Suprapubic skin (tissue), 4 donors: ENCODE data around the gene GPATCH1. TPM values are rescaled to one million over a fixed set of nuclear protein-coding genes. Genes with fewer than 3 reads are reported as not detected.
A peak's percentile ranks its signal among the peaks of the same experiment; 100 is the strongest.
"Not testable (repeated sequence)": the region's sequence is repeated elsewhere in the genome, so short reads cannot be mapped to it uniquely, and the experiment has no call there.

Source experiments
- DNase-seq, 2 donors: peaks; one replicate each; pipeline ENCODE4 v3.0.0-alpha.2; 2019; ENCODE audit warnings: low spot score in 2 of 2
- H3K27ac ChIP-seq: fragments of 200-600 bp; sonication (generic); one replicate; pipeline ENCODE4 v1.5.1; 2019
- H3K27me3 ChIP-seq: fragments of 200-600 bp; sonication (generic); one replicate; pipeline ENCODE4 v1.5.1; 2019
- H3K36me3 ChIP-seq: fragments of 200-600 bp; sonication (generic); one replicate; pipeline ENCODE4 v1.5.1; 2019
- H3K4me1 ChIP-seq: fragments of 200-600 bp; sonication (generic); one replicate; pipeline ENCODE4 v1.5.1; 2019
- H3K4me3 ChIP-seq: fragments of 200-600 bp; sonication (generic); one replicate; pipeline ENCODE4 v1.5.1; 2019; ENCODE audit warnings: mild to moderate bottlenecking
- H3K9me3 ChIP-seq: fragments of 200-600 bp; sonication (generic); one replicate; pipeline ENCODE4 v1.5.1; 2019
- CTCF ChIP-seq, 2 donors: fragments of 200-600 bp in 1 of 2; fragments of 450-650 bp in 1 of 2; sonication (generic) in 1 of 2; IDR thresholded peaks; one replicate each; pipeline ENCODE4 v1.5.1; 2016 to 2019; ENCODE audit warnings: antibody characterized with exemption in 2 of 2, mild to moderate bottlenecking in 1 of 2, moderate library complexity in 1 of 2
- EP300 ChIP-seq: sonication (generic); formaldehyde crosslinking; IDR thresholded peaks from one replicate; pipeline ENCODE4 v1.6.1; 2017; ENCODE audit warnings: antibody characterized with exemption
- POLR2A ChIP-seq, 2 donors: fragments of 450-650 bp; IDR thresholded peaks; one replicate each; pipeline ENCODE4 v1.6.1; 2017; ENCODE audit warnings: antibody characterized with exemption in 2 of 2, mild to moderate bottlenecking in 2 of 2, moderate library complexity in 2 of 2
- POLR2AphosphoS5 ChIP-seq, 3 donors: sonication (generic); formaldehyde crosslinking; IDR thresholded peaks; one replicate each; pipeline ENCODE4 v1.6.1; 2017; ENCODE audit warnings: antibody characterized with exemption in 3 of 3
- WGBS: methylation state at CpG from one replicate; pipeline ENCODE4 v1.1.5; 2018; 5-methylcytosine and 5-hydroxymethylcytosine counted together
- total RNA-seq, 4 donors: library from RNA; depleted of rRNA; stranded (reverse); fragments of >200 nt; gene quantifications; one replicate each; pipeline ENCODE4 v1.1.0, GENCODE V29; 2016

Gene GPATCH1
- total RNA-seq: 10 to 100 TPM in 3 of 4 donors, 1 to 10 TPM in 1; 8.0 to 29.3 (median 14.3) TPM

- no peaks in the 10 kb centered on the region for H3K9me3 ChIP-seq
- DNase-seq: peak; percentile 88 to 91
- no peak for TF ChIP-seq CTCF (IDR thresholded peaks at IDR 0.05)
- peak in 1 of 3 donors; percentile 90 for TF ChIP-seq POLR2AphosphoS5 (IDR thresholded peaks at IDR 0.05)
- TF ChIP-seq EP300: no peak
- TF ChIP-seq POLR2A (IDR thresholded peaks at IDR 0.05): peak in 1 of 2 donors; percentile 36
- peak within 1 kb of the TSS; percentile 99 for H3K4me3 ChIP-seq
- WGBS: under 1% methylated on average over 57 of the region's 62 CpGs
- peak within 1 kb of the TSS; percentile 83 for H3K27ac ChIP-seq
- peaks cover 18% of the 10 kb centered on the region for H3K4me1 ChIP-seq
- no peaks in the 10 kb centered on the region for H3K27me3 ChIP-seq
- H3K36me3 ChIP-seq: no peaks in the 10 kb centered on the region
Measured at GRCh38 chr19:33080761-33081681, at the start of gene GPATCH1. TSS of gene GPATCH1 (plus strand) at chr19:33081181. CDS start at chr19:33081194, 13 bp downstream.

- DNase-seq: no peak
- 73% methylated on average over 8 of the region's 8 CpGs for WGBS
- no peak overlapping the region for H3K27ac ChIP-seq
Measured at GRCh38 chr19:33032218-33032781, 48.7 kb upstream of the GPATCH1 start.

GRCh38 chr19:33035461-33035860 is 45.5 kb upstream of the GPATCH1 start:
- Histone ChIP-seq H3K27ac (no peak overlapping the region), H3K9me3 (no peaks in the 10 kb centered on the region), H3K4me3 (no peak overlapping the region), H3K36me3 (no peaks in the 10 kb centered on the region), H3K4me1 (no peaks in the 10 kb centered on the region), H3K27me3 (no peaks in the 10 kb centered on the region)
- no peak for DNase-seq
- 95% methylated on average over 10 of the region's 10 CpGs for WGBS
- TF ChIP-seq POLR2AphosphoS5 (IDR thresholded peaks at IDR 0.05) (no peak), POLR2A (IDR thresholded peaks at IDR 0.05) (no peak), CTCF (IDR thresholded peaks at IDR 0.05) (no peak), EP300 (no peak)

More at GRCh38 chr19:33032218-33032781, 48.7 kb upstream of the GPATCH1 start:
- no peaks in the 10 kb centered on the region for H3K9me3 ChIP-seq
- TF ChIP-seq POLR2A (IDR thresholded peaks at IDR 0.05) (no peak), POLR2AphosphoS5 (IDR thresholded peaks at IDR 0.05) (no peak), CTCF (IDR thresholded peaks at IDR 0.05) (no peak), EP300 (no peak)
- no peak overlapping the region for H3K4me3 ChIP-seq
- H3K4me1 ChIP-seq: no peaks in the 10 kb centered on the region
- H3K36me3 ChIP-seq: no peaks in the 10 kb centered on the region
- H3K27me3 ChIP-seq: no peaks in the 10 kb centered on the region

- H3K27me3 ChIP-seq, H3K27ac ChIP-seq, DNase-seq, H3K4me1 ChIP-seq, H3K36me3 ChIP-seq, H3K4me3 ChIP-seq, H3K9me3 ChIP-seq: not testable (repeated sequence)
- 90% methylated on average over 13 of the region's 45 CpGs for WGBS
Measured at GRCh38 chr19:33036370-33037167, 44.4 kb upstream of the GPATCH1 start.

GRCh38 chr19:33037168-33038025 is 43.6 kb upstream of the GPATCH1 start:
- 76% methylated on average over 18 of the region's 18 CpGs for WGBS
- not testable (repeated sequence) for H3K27ac ChIP-seq, H3K4me3 ChIP-seq, H3K4me1 ChIP-seq, H3K9me3 ChIP-seq, DNase-seq, H3K27me3 ChIP-seq, H3K36me3 ChIP-seq
